Activated CD4-positive, alpha-beta T cell treated with anti-CD3 and anti-CD28 coated beads, Interleukin-2, Interleukin-6, amounts not matched to agents 100 ng/mL and 50 ng/mL, durations not matched to agents 16 hours and 8 hours (primary cell): ENCODE data around the gene PRDM5.
A peak's percentile ranks its signal among the peaks of the same experiment; 100 is the strongest.

Experiments used
- DNase-seq: peaks from one replicate; pipeline ENCODE4 v3.0.0-alpha.2; 2020

Gene PRDM5

GRCh38 chr4:120853161-120853935 is 69.2 kb downstream of the PRDM5 start:
- DNase-seq, result no peak

- DNase-seq, result no peak
Observed at GRCh38 chr4:120850018-120850599, 72.4 kb downstream of the PRDM5 start.

GRCh38 chr4:120847019-120847582 is 75.4 kb downstream of the PRDM5 start:
- peak; percentile 19 for DNase-seq

GRCh38 chr4:120844528-120844921 is 78.0 kb downstream of the PRDM5 start:
- peak; percentile 70 for DNase-seq

GRCh38 chr4:120843849-120844527 is 78.5 kb downstream of the PRDM5 start:
- peak; percentile 14 for DNase-seq

- no peak for DNase-seq
Observed at GRCh38 chr4:120842031-120842430, 80.5 kb downstream of the PRDM5 start.

GRCh38 chr4:120841580-120841979 is 80.9 kb downstream of the PRDM5 start:
- no peak for DNase-seq

GRCh38 chr4:120839974-120840751 is 82.4 kb downstream of the PRDM5 start:
- DNase-seq, result no peak

- no peak for DNase-seq
Observed at GRCh38 chr4:120839334-120839973, 83.1 kb downstream of the PRDM5 start.

- DNase-seq, result no peak
Observed at GRCh38 chr4:120838784-120839183, 83.7 kb downstream of the PRDM5 start.

GRCh38 chr4:120837656-120838055 is 84.9 kb downstream of the PRDM5 start:
- no peak for DNase-seq

GRCh38 chr4:120835342-120835741 is 87.2 kb downstream of the PRDM5 start:
- DNase-seq, result no peak

- DNase-seq, result no peak
Observed at GRCh38 chr4:120830204-120830603, 92.3 kb downstream of the PRDM5 start.

- no peak for DNase-seq
Observed at GRCh38 chr4:120829113-120829831, 93.3 kb downstream of the PRDM5 start.

GRCh38 chr4:120826853-120827252 is 95.7 kb downstream of the PRDM5 start:
- no peak for DNase-seq

- DNase-seq, result no peak
Observed at GRCh38 chr4:120826449-120826848, 96.1 kb downstream of the PRDM5 start.

GRCh38 chr4:120824946-120825345 is 97.6 kb downstream of the PRDM5 start:
- no peak for DNase-seq

GRCh38 chr4:120821977-120822376 is 100.5 kb downstream of the PRDM5 start:
- DNase-seq, result no peak

- DNase-seq, result no peak
Observed at GRCh38 chr4:120821029-120821428, 101.5 kb downstream of the PRDM5 start.

GRCh38 chr4:120819805-120820437 is 102.6 kb downstream of the PRDM5 start:
- peak; percentile 57 for DNase-seq

- DNase-seq, result no peak
Observed at GRCh38 chr4:120816296-120816965, 106.1 kb downstream of the PRDM5 start.
